ENCODE results near the gene DLX3. TPM values are rescaled to one million over a fixed set of nuclear protein-coding genes. Genes with fewer than 3 reads are reported as not detected.

The DLX3 gene
- polyA plus RNA-seq, 1 donor = 0.66 TPM

DNA sequence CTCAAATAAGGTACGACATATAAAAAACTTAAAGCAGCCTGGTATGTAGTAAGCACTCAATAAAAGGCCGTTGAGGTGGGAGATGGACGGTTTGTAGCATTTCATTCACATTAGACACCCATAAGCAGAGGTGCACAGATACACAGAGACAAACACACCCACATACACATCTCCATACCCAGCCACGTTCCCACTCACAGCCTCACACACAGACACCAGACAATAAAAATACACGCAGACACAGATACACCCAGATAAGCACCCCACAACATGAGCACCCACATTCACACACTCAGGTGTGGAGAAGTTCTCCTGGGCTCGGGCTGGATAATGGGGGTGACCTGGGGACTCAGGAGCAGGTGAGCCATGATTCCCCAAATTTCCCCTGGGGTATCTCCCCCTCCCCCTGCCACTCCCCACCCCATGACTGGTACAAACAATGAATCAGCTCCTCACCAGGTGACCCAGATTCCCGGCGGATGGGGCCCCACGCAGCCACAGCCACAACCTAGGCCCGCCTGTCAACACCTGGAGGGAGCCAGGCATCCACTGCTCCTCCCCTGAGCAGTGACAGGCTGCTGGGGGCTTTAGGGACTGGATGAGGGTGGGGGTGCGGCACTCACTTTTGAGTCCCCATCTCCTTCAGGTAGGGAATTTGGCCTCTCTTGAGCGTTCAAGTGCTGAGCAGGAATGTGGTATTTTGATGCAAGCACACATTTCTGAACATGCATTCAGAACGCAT lies 2.7 kb downstream of the DLX3 start:
- no CpG with 5 or more reads among the region's 13 CpGs for WGBS (ENCODE audit: insufficient coverage, low lambda C conversion rate)
- H3K27me3 ChIP-seq (ENCODE audit: control insufficient read depth, insufficient read depth, low read length) = peaks cover 97% of the 10 kb centered on the region
- no peaks in the 10 kb centered on the region for H3K36me3 ChIP-seq (ENCODE audit: control insufficient read depth, insufficient read depth, low read length)
- H3K4me3 ChIP-seq (ENCODE audit: low read length) = no peak overlapping the region
- H3K9me3 ChIP-seq (ENCODE audit: control insufficient read depth, low read depth, low read length) = peaks cover 13% of the 10 kb centered on the region
- H3K27ac ChIP-seq (ENCODE audit: low read length) = no peak overlapping the region
- DNase-seq = no peak
- peaks cover 23% of the 10 kb centered on the region for H3K4me1 ChIP-seq (ENCODE audit: control insufficient read depth, insufficient read depth, low read length)

DNA sequence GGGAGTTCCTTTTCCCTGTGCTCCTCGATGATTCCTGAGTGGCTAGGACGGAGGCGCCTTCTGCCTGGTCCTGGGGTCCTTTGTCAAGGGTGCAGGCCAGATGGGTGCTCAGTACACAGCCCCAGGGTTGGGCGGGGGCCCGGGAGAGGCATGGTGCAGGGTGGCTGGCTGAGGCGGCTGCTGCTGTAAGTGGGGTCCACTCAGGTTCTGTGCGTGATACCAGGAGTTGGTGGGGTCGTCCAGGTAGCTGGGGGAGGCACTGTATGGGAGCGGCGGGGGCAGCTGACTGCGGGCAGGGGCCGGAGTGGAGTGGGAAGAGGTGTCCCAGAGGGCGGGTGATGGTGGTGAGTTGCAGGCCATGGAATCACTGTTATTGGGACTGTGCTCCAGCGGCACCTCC lies 3.6 kb downstream of the DLX3 start:
- H3K27ac ChIP-seq (ENCODE audit: low read length) = no peak overlapping the region
- peaks cover 19% of the 10 kb centered on the region for H3K4me1 ChIP-seq (ENCODE audit: control insufficient read depth, insufficient read depth, low read length)
- peaks cover 13% of the 10 kb centered on the region for H3K9me3 ChIP-seq (ENCODE audit: control insufficient read depth, low read depth, low read length)
- peaks cover 98% of the 10 kb centered on the region for H3K27me3 ChIP-seq (ENCODE audit: control insufficient read depth, insufficient read depth, low read length)
- no peaks in the 10 kb centered on the region for H3K36me3 ChIP-seq (ENCODE audit: control insufficient read depth, insufficient read depth, low read length)
- WGBS (ENCODE audit: insufficient coverage, low lambda C conversion rate) = no CpG with 5 or more reads among the region's 14 CpGs
- no peak for DNase-seq
- H3K4me3 ChIP-seq (ENCODE audit: low read length) = no peak overlapping the region

DNA sequence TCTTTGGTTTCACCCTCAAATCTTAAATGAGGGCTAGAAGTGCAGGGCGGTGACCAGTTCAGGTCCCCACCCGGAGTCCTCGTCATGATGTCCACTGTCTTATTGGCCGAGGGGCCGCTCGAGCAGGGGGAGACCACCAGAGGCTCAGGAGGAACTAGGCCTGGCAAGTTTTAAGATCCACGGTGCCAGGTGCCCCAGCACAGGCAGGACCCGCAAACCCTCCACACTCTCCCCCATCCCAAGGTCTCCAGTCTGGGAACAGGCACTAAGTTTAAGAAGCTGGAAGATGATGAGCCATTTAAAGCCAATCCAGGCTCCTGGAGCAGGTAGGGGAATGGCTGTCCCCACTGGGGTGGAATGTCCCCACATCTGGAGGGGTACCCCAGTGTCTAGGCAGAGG lies 4.1 kb downstream of the DLX3 start:
- H3K4me3 ChIP-seq (ENCODE audit: low read length) = no peak overlapping the region
- no CpG with 5 or more reads among the region's 8 CpGs for WGBS (ENCODE audit: insufficient coverage, low lambda C conversion rate)
- no peaks in the 10 kb centered on the region for H3K36me3 ChIP-seq (ENCODE audit: control insufficient read depth, insufficient read depth, low read length)
- H3K4me1 ChIP-seq (ENCODE audit: control insufficient read depth, insufficient read depth, low read length) = peaks cover 17% of the 10 kb centered on the region
- DNase-seq = no peak
- H3K27ac ChIP-seq (ENCODE audit: low read length) = no peak overlapping the region
- H3K9me3 ChIP-seq (ENCODE audit: control insufficient read depth, low read depth, low read length) = peaks cover 13% of the 10 kb centered on the region
- H3K27me3 ChIP-seq (ENCODE audit: control insufficient read depth, insufficient read depth, low read length) = peaks cover 97% of the 10 kb centered on the region

DNA sequence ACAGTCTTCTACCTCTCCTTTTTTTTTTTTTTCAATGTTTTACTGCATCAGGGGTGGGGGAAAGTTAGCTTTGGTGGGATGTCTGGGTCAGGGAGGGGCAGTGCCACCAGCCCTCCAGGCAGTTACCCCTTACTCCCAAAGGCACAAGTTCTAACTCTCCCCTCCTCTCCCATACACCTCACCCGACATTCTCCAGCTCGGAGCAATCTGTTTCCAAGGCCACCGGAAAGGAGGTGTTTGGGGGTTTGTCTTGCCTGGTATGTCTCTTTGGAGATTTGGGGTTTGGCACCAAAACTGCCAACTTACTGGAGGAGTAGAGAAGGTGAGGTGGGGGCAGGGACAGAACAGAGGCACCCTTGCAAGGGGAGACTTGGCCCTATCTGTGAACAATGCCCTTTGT lies 4.7 kb downstream of the DLX3 start:
- Histone ChIP-seq H3K36me3 (ENCODE audit: control insufficient read depth, insufficient read depth, low read length) (no peaks in the 10 kb centered on the region), H3K4me3 (ENCODE audit: low read length) (no peak overlapping the region), H3K9me3 (ENCODE audit: control insufficient read depth, low read depth, low read length) (peaks cover 13% of the 10 kb centered on the region), H3K27me3 (ENCODE audit: control insufficient read depth, insufficient read depth, low read length) (peaks cover 97% of the 10 kb centered on the region), H3K27ac (ENCODE audit: low read length) (no peak overlapping the region), H3K4me1 (ENCODE audit: control insufficient read depth, insufficient read depth, low read length) (peaks cover 15% of the 10 kb centered on the region)
- WGBS (ENCODE audit: insufficient coverage, low lambda C conversion rate) = no CpG with 5 or more reads among the region's 3 CpGs
- no peak for DNase-seq

DNA sequence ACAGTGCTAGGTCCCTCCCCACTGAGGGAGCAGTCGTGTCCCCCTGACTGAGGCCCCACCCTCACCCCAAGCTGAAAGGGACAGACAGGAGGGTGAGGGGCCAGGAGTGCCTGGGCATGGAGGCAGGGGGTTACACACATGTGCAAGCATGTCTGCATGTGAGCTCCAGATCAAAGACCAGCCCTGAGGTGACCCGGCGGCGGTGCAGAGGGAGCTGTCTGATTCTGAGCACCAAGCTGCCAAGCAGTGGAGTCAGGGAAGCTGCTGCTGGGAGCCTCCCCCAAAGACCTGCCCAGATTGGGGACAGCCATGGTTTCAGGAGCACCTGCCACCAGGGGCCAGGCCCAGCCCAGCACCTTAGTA lies 5.5 kb downstream of the DLX3 start:
- no peak overlapping the region for H3K27ac ChIP-seq (ENCODE audit: low read length)
- H3K36me3 ChIP-seq (ENCODE audit: control insufficient read depth, insufficient read depth, low read length) = no peaks in the 10 kb centered on the region
- H3K27me3 ChIP-seq (ENCODE audit: control insufficient read depth, insufficient read depth, low read length) = peaks cover 92% of the 10 kb centered on the region
- no CpG with 5 or more reads among the region's 4 CpGs for WGBS (ENCODE audit: insufficient coverage, low lambda C conversion rate)
- peaks cover 8% of the 10 kb centered on the region for H3K9me3 ChIP-seq (ENCODE audit: control insufficient read depth, low read depth, low read length)
- peaks cover 8% of the 10 kb centered on the region for H3K4me1 ChIP-seq (ENCODE audit: control insufficient read depth, insufficient read depth, low read length)
- DNase-seq = no peak
- H3K4me3 ChIP-seq (ENCODE audit: low read length) = no peak overlapping the region

DNA sequence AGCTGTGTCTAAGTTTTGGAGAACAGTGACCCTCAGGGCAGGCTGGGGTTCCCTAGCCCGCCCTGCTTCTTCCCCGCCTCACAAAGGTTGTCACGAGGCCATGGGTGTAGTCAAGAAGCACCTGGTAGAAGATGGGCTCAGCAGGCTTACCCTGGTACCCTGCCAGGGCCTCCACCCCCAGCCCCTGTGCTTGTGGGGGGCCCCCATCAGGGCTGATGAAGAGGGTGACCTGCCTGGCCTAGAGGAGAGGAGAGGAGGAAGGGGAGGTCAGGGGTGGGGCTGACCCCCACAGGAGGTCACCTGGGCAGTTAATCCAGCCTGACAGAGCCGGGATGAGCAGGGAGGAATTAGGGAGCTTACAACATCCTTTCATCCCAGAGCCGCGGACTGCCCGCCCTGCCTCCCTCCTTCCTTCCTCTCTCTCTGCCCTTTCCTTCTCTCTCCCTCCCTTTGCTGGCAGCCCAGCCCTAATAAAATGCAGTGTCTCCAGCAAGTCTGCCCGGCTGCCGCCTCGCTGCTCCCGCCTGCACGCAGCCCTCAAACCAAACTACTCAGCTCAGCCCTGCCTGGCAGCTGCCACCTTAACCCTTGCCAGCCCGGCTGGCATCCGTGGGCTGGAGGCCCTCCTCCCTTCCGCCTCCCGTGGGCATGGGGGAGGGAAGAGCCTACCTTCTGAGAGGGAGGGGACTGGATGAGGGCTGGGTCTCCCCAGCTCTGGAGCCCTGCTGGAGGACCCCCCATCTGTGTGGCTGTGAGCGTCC lies 7.2 kb downstream of the DLX3 start:
- H3K27me3 ChIP-seq (ENCODE audit: control insufficient read depth, insufficient read depth, low read length) = peaks cover 84% of the 10 kb centered on the region
- no peak overlapping the region for H3K4me3 ChIP-seq (ENCODE audit: low read length)
- no peak for DNase-seq
- H3K36me3 ChIP-seq (ENCODE audit: control insufficient read depth, insufficient read depth, low read length) = no peaks in the 10 kb centered on the region
- H3K4me1 ChIP-seq (ENCODE audit: control insufficient read depth, insufficient read depth, low read length) = peaks cover under 1% of the 10 kb centered on the region
- H3K9me3 ChIP-seq (ENCODE audit: control insufficient read depth, low read depth, low read length) = peaks cover 5% of the 10 kb centered on the region
- WGBS (ENCODE audit: insufficient coverage, low lambda C conversion rate) = 0% methylated on average over 2 of the region's 17 CpGs
- H3K27ac ChIP-seq (ENCODE audit: low read length) = no peak overlapping the region

DNA sequence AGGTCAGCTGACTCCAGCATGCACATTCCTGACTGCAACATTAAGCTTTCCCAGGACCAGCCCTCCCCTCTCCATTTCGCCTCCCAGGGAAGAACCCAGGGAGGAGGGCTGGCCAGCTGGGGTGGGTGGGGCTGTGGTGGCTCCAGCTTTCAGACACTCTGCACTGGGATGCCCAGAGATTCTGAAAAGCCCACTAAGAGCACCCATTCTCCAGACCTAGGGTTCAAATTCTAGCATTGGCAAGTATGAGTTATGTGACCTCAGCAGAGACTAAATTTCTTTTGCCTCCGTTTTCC lies 7.8 kb downstream of the DLX3 start:
- no peak overlapping the region for H3K27ac ChIP-seq (ENCODE audit: low read length)
- no peak for DNase-seq
- H3K27me3 ChIP-seq (ENCODE audit: control insufficient read depth, insufficient read depth, low read length) = peaks cover 82% of the 10 kb centered on the region
- H3K4me1 ChIP-seq (ENCODE audit: control insufficient read depth, insufficient read depth, low read length) = no peaks in the 10 kb centered on the region
- peaks cover 5% of the 10 kb centered on the region for H3K9me3 ChIP-seq (ENCODE audit: control insufficient read depth, low read depth, low read length)
- H3K36me3 ChIP-seq (ENCODE audit: control insufficient read depth, insufficient read depth, low read length) = no peaks in the 10 kb centered on the region
- no peak overlapping the region for H3K4me3 ChIP-seq (ENCODE audit: low read length)
- WGBS (ENCODE audit: insufficient coverage, low lambda C conversion rate) = 100% methylated on average over 1 of the region's 2 CpGs

DNA sequence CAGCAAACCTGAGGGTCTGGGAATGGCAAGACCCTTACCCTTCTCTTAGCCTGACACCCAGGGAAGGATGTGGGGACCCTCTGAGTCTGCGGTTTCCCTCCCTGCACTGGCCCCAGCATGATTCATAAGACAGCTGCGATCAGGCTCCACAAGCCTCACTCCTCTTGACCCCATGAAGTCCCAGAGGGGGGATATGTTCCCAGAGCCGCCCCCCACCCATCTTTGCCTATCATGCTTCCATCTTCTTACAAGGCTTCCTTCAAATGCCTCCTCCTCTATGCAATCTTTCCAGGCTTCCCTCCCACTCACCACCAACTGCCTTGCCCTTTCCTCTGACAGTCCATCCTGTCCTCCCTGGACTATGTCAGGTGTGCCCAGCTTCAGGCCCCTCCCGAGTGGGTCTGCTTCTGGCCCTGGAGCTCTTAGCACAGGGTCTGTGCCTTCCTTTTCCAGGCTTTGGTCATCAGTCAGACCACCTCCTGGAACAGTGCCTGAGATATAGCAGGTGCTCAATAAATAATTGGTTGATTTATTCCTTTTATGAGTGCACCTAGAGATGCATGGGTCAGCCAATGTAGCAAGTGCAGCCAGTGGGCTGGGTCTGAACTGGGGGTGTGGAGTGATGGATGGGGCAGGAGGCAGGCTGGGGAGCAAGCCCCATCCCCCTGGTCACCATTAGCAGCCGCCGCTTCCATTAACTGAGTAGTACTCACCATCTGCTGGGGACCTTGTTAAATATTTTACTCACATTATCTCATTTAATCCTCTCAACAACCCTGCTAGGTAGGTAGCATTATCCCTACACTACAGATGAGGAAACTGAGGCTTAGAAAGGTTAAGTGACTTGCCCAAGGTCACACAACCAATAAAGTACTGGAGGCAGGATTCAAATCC lies 8.4 kb downstream of the DLX3 start:
- Histone ChIP-seq H3K4me3 (ENCODE audit: low read length) (no peak overlapping the region), H3K4me1 (ENCODE audit: control insufficient read depth, insufficient read depth, low read length) (no peaks in the 10 kb centered on the region), H3K36me3 (ENCODE audit: control insufficient read depth, insufficient read depth, low read length) (no peaks in the 10 kb centered on the region), H3K27ac (ENCODE audit: low read length) (no peak overlapping the region), H3K27me3 (ENCODE audit: control insufficient read depth, insufficient read depth, low read length) (peaks cover 77% of the 10 kb centered on the region), H3K9me3 (ENCODE audit: control insufficient read depth, low read depth, low read length) (peaks cover 5% of the 10 kb centered on the region)
- no peak for DNase-seq
- WGBS (ENCODE audit: insufficient coverage, low lambda C conversion rate) = no CpG with 5 or more reads among the region's 6 CpGs

DNA sequence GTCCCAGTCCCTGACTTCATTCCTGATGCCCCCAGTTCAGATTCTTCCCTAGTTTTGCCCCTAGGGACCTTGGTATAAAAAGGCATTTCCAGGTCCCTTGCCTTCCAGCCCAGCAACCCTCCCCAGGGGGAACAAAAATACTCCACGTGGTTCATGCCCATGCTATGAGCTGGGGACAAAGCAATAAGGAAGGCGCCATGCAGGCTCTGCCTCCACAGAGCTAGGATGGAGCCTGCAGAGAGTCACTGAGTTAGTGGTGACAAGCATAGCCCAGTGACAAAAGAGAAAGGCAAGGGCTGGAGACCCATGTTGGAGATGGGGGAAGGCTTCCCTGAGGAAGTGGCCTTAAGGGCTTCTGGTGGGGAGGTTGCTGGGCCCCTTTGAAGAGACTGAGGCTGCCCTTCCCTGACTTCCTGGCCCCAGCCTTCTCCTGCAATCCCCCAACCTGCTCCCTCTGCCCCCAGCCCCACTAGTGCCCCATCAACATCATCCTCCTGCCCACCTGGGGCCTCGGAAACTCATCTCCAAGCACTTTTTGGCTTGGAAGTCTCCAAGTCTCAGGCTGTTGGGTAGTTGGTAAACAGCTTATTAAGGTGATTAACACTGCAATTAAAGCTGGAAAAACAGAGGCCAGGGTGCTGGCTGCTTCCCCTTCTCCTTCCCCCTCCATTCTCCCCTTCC lies 9.6 kb downstream of the DLX3 start:
- peaks cover 73% of the 10 kb centered on the region for H3K27me3 ChIP-seq (ENCODE audit: control insufficient read depth, insufficient read depth, low read length)
- no CpG with 5 or more reads among the region's 3 CpGs for WGBS (ENCODE audit: insufficient coverage, low lambda C conversion rate)
- DNase-seq = no peak

DNA sequence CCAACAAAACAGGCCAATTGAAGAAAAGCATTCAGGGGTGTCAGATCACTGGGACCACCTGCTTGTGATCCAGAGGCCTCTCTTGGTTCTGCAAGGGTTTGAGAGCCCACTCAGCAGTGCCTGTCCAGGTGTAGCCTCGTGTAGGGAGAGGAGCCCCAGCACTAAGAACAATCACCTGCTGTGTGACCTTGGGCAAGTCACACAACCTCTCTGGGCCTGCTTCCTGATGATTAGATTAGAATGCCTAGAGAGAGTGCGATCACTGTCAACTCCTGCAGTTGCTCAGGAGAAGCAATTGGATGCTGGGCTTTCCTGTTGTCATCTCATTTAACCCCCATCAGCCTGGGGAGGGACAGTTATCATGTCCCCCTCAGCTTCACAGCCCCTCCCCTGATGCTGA lies 10.2 kb downstream of the DLX3 start:
- Histone ChIP-seq H3K9me3 (ENCODE audit: control insufficient read depth, low read depth, low read length) (peaks cover 5% of the 10 kb centered on the region), H3K27me3 (ENCODE audit: control insufficient read depth, insufficient read depth, low read length) (peaks cover 73% of the 10 kb centered on the region), H3K27ac (ENCODE audit: low read length) (no peak overlapping the region), H3K36me3 (ENCODE audit: control insufficient read depth, insufficient read depth, low read length) (no peaks in the 10 kb centered on the region), H3K4me1 (ENCODE audit: control insufficient read depth, insufficient read depth, low read length) (no peaks in the 10 kb centered on the region), H3K4me3 (ENCODE audit: low read length) (no peak overlapping the region)
- no peak for DNase-seq
- no CpG with 5 or more reads among the region's 2 CpGs for WGBS (ENCODE audit: insufficient coverage, low lambda C conversion rate)

More for the DNA sequence above, 9.6 kb downstream of the DLX3 start:
- H3K36me3 ChIP-seq (ENCODE audit: control insufficient read depth, insufficient read depth, low read length) = no peaks in the 10 kb centered on the region
- H3K4me1 ChIP-seq (ENCODE audit: control insufficient read depth, insufficient read depth, low read length) = no peaks in the 10 kb centered on the region
- H3K4me3 ChIP-seq (ENCODE audit: low read length) = no peak overlapping the region
- no peak overlapping the region for H3K27ac ChIP-seq (ENCODE audit: low read length)
- H3K9me3 ChIP-seq (ENCODE audit: control insufficient read depth, low read depth, low read length) = peaks cover 5% of the 10 kb centered on the region

Data from large intestine (tissue), 3 donors.